GM12872 (cell line): ENCODE results near the gene SLAMF8.

Source experiments
- TF ChIP-seq, protein P1 (sequence below): IDR thresholded peaks from 3 replicates; pipeline ENCODE4 v1.5.1; 2011; ENCODE audit warnings: low read depth, mild to moderate bottlenecking, low read length, moderate library complexity; ENCODE audit not compliant: insufficient read depth

The SLAMF8 gene

GRCh38 chr1:159859767-159860322 is 33.2 kb downstream of the SLAMF8 start:
- TF ChIP-seq, protein P1, sequence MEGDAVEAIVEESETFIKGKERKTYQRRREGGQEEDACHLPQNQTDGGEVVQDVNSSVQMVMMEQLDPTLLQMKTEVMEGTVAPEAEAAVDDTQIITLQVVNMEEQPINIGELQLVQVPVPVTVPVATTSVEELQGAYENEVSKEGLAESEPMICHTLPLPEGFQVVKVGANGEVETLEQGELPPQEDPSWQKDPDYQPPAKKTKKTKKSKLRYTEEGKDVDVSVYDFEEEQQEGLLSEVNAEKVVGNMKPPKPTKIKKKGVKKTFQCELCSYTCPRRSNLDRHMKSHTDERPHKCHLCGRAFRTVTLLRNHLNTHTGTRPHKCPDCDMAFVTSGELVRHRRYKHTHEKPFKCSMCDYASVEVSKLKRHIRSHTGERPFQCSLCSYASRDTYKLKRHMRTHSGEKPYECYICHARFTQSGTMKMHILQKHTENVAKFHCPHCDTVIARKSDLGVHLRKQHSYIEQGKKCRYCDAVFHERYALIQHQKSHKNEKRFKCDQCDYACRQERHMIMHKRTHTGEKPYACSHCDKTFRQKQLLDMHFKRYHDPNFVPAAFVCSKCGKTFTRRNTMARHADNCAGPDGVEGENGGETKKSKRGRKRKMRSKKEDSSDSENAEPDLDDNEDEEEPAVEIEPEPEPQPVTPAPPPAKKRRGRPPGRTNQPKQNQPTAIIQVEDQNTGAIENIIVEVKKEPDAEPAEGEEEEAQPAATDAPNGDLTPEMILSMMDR: no peak

- TF ChIP-seq, protein P1: no peak
These were observed 33.8 kb downstream of the SLAMF8 start for GRCh38 chr1:159860456-159860855.

- TF ChIP-seq, protein P1: no peak
These were observed 34.5 kb downstream of the SLAMF8 start for GRCh38 chr1:159861218-159861617.

GRCh38 chr1:159862031-159862430 is 35.4 kb downstream of the SLAMF8 start:
- TF ChIP-seq, protein P1: no peak

DNA sequence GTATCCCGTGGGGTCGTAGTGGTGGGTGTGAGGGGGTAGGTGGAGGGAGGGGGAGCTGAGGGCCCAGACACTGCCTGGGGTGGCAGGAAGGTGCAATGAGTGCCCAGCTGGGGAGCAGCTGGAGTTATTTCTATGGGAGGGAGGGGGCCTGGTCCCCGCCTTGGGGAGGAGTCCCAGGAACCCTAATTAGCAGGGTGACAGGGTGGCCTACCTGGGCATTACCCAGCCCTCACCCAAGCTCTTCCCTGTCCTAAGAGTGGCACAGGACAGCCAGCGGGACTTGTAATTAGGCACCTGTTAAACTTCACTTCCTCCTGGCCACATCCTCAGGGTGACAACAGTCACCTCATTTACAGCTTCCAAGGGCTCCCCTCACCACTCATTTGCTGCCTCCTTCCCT is 35.9 kb downstream of the SLAMF8 start, which contains the start of gene VSIG8:
Gene VSIG8 (minus strand): TSS at position 101 of the 400 bp plus-strand sequence. CDS start 136 bp downstream, outside the sequence.
- TF ChIP-seq, protein P1: no peak

DNA sequence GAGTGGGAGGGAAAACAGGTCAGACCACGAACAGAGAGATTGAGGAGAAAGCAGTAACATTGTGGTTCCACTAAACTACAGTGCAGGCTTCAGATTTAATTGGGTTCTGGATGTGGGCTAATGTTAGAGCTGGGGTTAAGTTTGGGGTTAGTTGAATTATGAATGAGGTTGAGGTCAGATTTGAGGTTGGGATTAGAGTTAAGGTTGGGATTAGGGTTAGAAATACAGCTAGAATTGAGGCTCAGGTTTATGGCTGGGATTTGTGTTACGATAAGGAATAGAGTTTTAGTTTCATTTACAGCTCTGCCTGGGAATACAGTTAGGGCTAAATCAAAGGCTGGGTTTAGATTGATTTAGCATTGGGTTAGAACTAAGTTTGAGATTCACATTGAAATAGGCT is 37.6 kb downstream of the SLAMF8 start:
- TF ChIP-seq, protein P1: no peak

- TF ChIP-seq, protein P1: no peak
These were observed 39.4 kb downstream of the SLAMF8 start for GRCh38 chr1:159866066-159866465.
